Activated T-cell treated with anti-CD3 and anti-CD28 coated beads, Interleukin-2, amount 50 U/mL, for 24 hours (primary cell): Measurements from ENCODE around the gene ZNF236.

Experiments used
- DNase-seq: peaks from one replicate; pipeline ENCODE4 v3.0.0-alpha.2; 2020
- H3K27ac Mint-ChIP-seq: 2 replicates; pipeline ENCODE4 v1.8.0; 2020; ENCODE audit warnings: mild to moderate bottlenecking, mixed read lengths
- H3K27me3 Mint-ChIP-seq: 2 replicates; pipeline ENCODE4 v1.8.0; 2020; ENCODE audit warnings: mixed read lengths
- H3K36me3 Mint-ChIP-seq: 2 replicates; pipeline ENCODE4 v1.8.0; 2020; ENCODE audit warnings: low read depth, mixed read lengths
- H3K4me1 Mint-ChIP-seq: 2 replicates; pipeline ENCODE4 v1.8.0; 2020; ENCODE audit warnings: low read depth, mixed read lengths
- H3K4me3 Mint-ChIP-seq: 2 replicates; pipeline ENCODE4 v1.8.0; 2020; ENCODE audit warnings: mild to moderate bottlenecking, moderate library complexity, mixed read lengths
- H3K9me3 Mint-ChIP-seq: 2 replicates; pipeline ENCODE4 v1.8.0; 2020; ENCODE audit warnings: mixed read lengths

The ZNF236 gene

GRCh38 chr18:77005651-77006195 is 183.4 kb downstream of the ZNF236 start:
- Mint-ChIP-seq H3K4me3 (no peak overlapping the region), H3K27ac (no peak overlapping the region), H3K4me1 (peaks cover 27% of the 10 kb centered on the region), H3K36me3 (peaks cover 23% of the 10 kb centered on the region), H3K9me3 (no peaks in the 10 kb centered on the region), H3K27me3 (no peaks in the 10 kb centered on the region)
- no peak for DNase-seq

GRCh38 chr18:77006305-77007175 is 184.2 kb downstream of the ZNF236 start:
- Mint-ChIP-seq H3K4me3 (no peak overlapping the region), H3K4me1 (peaks cover 26% of the 10 kb centered on the region), H3K27me3 (no peaks in the 10 kb centered on the region), H3K27ac (no peak overlapping the region), H3K36me3 (peaks cover 31% of the 10 kb centered on the region), H3K9me3 (no peaks in the 10 kb centered on the region)
- DNase-seq = no peak

GRCh38 chr18:77007251-77007650 is 184.9 kb downstream of the ZNF236 start:
- Mint-ChIP-seq H3K27me3 (no peaks in the 10 kb centered on the region), H3K9me3 (no peaks in the 10 kb centered on the region), H3K4me3 (no peak overlapping the region), H3K27ac (peak overlapping the region; percentile 20), H3K4me1 (peaks cover 28% of the 10 kb centered on the region), H3K36me3 (peaks cover 38% of the 10 kb centered on the region)
- no peak for DNase-seq

GRCh38 chr18:77008006-77008405 is 185.6 kb downstream of the ZNF236 start:
- Mint-ChIP-seq H3K27ac (no peak overlapping the region), H3K27me3 (no peaks in the 10 kb centered on the region), H3K4me1 (peaks cover 28% of the 10 kb centered on the region), H3K4me3 (no peak overlapping the region), H3K36me3 (peaks cover 46% of the 10 kb centered on the region), H3K9me3 (no peaks in the 10 kb centered on the region)
- DNase-seq = no peak

- DNase-seq = no peak
- Mint-ChIP-seq H3K27ac (peak overlapping the region; percentile 57), H3K9me3 (no peaks in the 10 kb centered on the region), H3K4me3 (no peak overlapping the region), H3K4me1 (peaks cover 28% of the 10 kb centered on the region), H3K36me3 (peaks cover 53% of the 10 kb centered on the region), H3K27me3 (no peaks in the 10 kb centered on the region)
Measured at GRCh38 chr18:77008576-77009315, 186.4 kb downstream of the ZNF236 start.

GRCh38 chr18:77009675-77010074 is 187.3 kb downstream of the ZNF236 start:
- Mint-ChIP-seq H3K27me3 (no peaks in the 10 kb centered on the region), H3K27ac (no peak overlapping the region), H3K9me3 (no peaks in the 10 kb centered on the region), H3K36me3 (peaks cover 63% of the 10 kb centered on the region), H3K4me1 (peaks cover 22% of the 10 kb centered on the region), H3K4me3 (no peak overlapping the region)
- DNase-seq = no peak

GRCh38 chr18:77012120-77012519 is 189.8 kb downstream of the ZNF236 start:
- no peak for DNase-seq
- H3K27ac Mint-ChIP-seq = peak overlapping the region; percentile 56
- H3K4me3 Mint-ChIP-seq = no peak overlapping the region
- H3K4me1 Mint-ChIP-seq = peaks cover 15% of the 10 kb centered on the region
- H3K9me3 Mint-ChIP-seq = no peaks in the 10 kb centered on the region
- H3K36me3 Mint-ChIP-seq = peaks cover 85% of the 10 kb centered on the region
- H3K27me3 Mint-ChIP-seq = no peaks in the 10 kb centered on the region

- Mint-ChIP-seq H3K9me3 (no peaks in the 10 kb centered on the region), H3K4me3 (no peak overlapping the region), H3K4me1 (peaks cover 12% of the 10 kb centered on the region), H3K27me3 (no peaks in the 10 kb centered on the region), H3K36me3 (peaks cover 92% of the 10 kb centered on the region), H3K27ac (peak overlapping the region; percentile 55)
- no peak for DNase-seq
Measured at GRCh38 chr18:77012806-77013541, 190.6 kb downstream of the ZNF236 start.

GRCh38 chr18:77013811-77014521 is 191.6 kb downstream of the ZNF236 start:
- H3K27ac Mint-ChIP-seq = peak overlapping the region; percentile 26
- no peak overlapping the region for H3K4me3 Mint-ChIP-seq
- H3K36me3 Mint-ChIP-seq = peaks cover 87% of the 10 kb centered on the region
- DNase-seq = no peak
- no peaks in the 10 kb centered on the region for H3K27me3 Mint-ChIP-seq
- H3K9me3 Mint-ChIP-seq = no peaks in the 10 kb centered on the region
- H3K4me1 Mint-ChIP-seq = peaks cover 12% of the 10 kb centered on the region

GRCh38 chr18:77014538-77014937 is 192.2 kb downstream of the ZNF236 start:
- Mint-ChIP-seq H3K4me3 (no peak overlapping the region), H3K27ac (no peak overlapping the region), H3K4me1 (peaks cover 12% of the 10 kb centered on the region), H3K36me3 (peaks cover 90% of the 10 kb centered on the region), H3K27me3 (no peaks in the 10 kb centered on the region), H3K9me3 (no peaks in the 10 kb centered on the region)
- no peak for DNase-seq

GRCh38 chr18:77015169-77015568 is 192.8 kb downstream of the ZNF236 start:
- no peak for DNase-seq
- no peak overlapping the region for H3K4me3 Mint-ChIP-seq
- no peaks in the 10 kb centered on the region for H3K9me3 Mint-ChIP-seq
- no peaks in the 10 kb centered on the region for H3K27me3 Mint-ChIP-seq
- peaks cover 91% of the 10 kb centered on the region for H3K36me3 Mint-ChIP-seq
- H3K27ac Mint-ChIP-seq = peak overlapping the region; percentile 70
- H3K4me1 Mint-ChIP-seq = peaks cover 12% of the 10 kb centered on the region

- peaks cover 15% of the 10 kb centered on the region for H3K4me1 Mint-ChIP-seq
- no peaks in the 10 kb centered on the region for H3K9me3 Mint-ChIP-seq
- H3K4me3 Mint-ChIP-seq = no peak overlapping the region
- peak overlapping the region; percentile 77 for H3K27ac Mint-ChIP-seq
- H3K36me3 Mint-ChIP-seq = peaks cover 87% of the 10 kb centered on the region
- no peak for DNase-seq
- H3K27me3 Mint-ChIP-seq = no peaks in the 10 kb centered on the region
Measured at GRCh38 chr18:77015771-77016710, 193.7 kb downstream of the ZNF236 start.

- Mint-ChIP-seq H3K27me3 (no peaks in the 10 kb centered on the region), H3K27ac (no peak overlapping the region), H3K9me3 (no peaks in the 10 kb centered on the region), H3K4me3 (no peak overlapping the region), H3K36me3 (peaks cover 85% of the 10 kb centered on the region), H3K4me1 (peaks cover 20% of the 10 kb centered on the region)
- DNase-seq = no peak
Measured at GRCh38 chr18:77016936-77017335, 194.6 kb downstream of the ZNF236 start.
